Kidney epithelial cell (primary cell): ENCODE results near the gene CLDN3. TPM values are rescaled to one million over a fixed set of nuclear protein-coding genes. Genes with fewer than 3 reads are reported as not detected.
"Not testable (repeated sequence)": the region's sequence is repeated elsewhere in the genome, so short reads cannot be mapped to it uniquely, and the experiment has no call there.

Experiments used
- DNase-seq: peaks from one replicate; pipeline ENCODE4 v3.0.0-alpha.2; 2010; ENCODE audit warnings: low read depth
- H3K27me3 ChIP-seq: 2 replicates; pipeline ENCODE4 v1.6.0; 2011; ENCODE audit warnings: low read length; ENCODE audit not compliant: control insufficient read depth, insufficient read depth
- H3K36me3 ChIP-seq: 2 replicates; pipeline ENCODE4 v1.5.1; 2011; ENCODE audit warnings: low read length; ENCODE audit not compliant: control insufficient read depth, insufficient read depth
- H3K4me3 ChIP-seq: 2 replicates; pipeline ENCODE4 v1.5.1; 2011; ENCODE audit warnings: low read depth, mild to moderate bottlenecking, control low read depth, low read length
- CTCF ChIP-seq: IDR thresholded peaks from 2 replicates; pipeline ENCODE4 v1.5.1; 2011; ENCODE audit warnings: mild to moderate bottlenecking, moderate library complexity, low read length, control low read depth, inconsistent platforms; ENCODE audit not compliant: insufficient read depth, poor library complexity, severe bottlenecking
- total RNA-seq: library from RNA; depleted of rRNA; stranded (reverse); fragments of >200 nt; gene quantifications from 2 replicates; pipeline ENCODE4 v1.2.3, GENCODE V29; 2015

The CLDN3 gene
- total RNA-seq, 1 donor from 2014 or later, result 100 TPM

DNA sequence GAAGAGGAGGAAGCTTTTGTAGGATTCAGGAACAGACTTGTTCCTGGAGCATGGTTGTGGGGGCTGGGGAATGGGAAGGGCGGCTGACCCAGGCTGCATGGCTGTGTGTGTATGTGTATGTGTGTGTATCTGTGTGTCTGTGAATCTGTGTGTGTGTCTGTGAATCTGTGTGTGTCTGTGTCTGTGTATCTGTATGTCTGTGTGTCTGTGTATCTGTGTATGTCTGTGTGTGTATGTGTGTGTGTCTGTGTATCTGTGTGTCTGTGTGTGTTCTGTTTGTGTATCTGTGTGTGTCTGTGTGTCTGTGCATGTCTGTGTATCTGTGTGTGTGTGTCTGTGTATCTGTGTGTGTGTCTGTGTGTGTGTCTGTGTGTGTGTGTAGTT lies 44.0 kb downstream of the CLDN3 start:
- Histone ChIP-seq H3K36me3 (no peaks in the 10 kb centered on the region), H3K27me3 (peaks cover 2% of the 10 kb centered on the region), H3K4me3 (no peak overlapping the region)
- no peak for TF ChIP-seq CTCF
- DNase-seq, result no peak

GRCh38 chr7:73723813-73724212 lies 46.3 kb downstream of the CLDN3 start:
- DNase-seq, result no peak
- Histone ChIP-seq H3K36me3 (no peaks in the 10 kb centered on the region), H3K4me3 (no peak overlapping the region), H3K27me3 (peaks cover 2% of the 10 kb centered on the region)
- TF ChIP-seq CTCF, result no peak

GRCh38 chr7:73722785-73723184 lies 47.3 kb downstream of the CLDN3 start:
- H3K36me3 ChIP-seq, result no peaks in the 10 kb centered on the region
- H3K4me3 ChIP-seq, result no peak overlapping the region
- no peak for TF ChIP-seq CTCF
- DNase-seq, result no peak
- H3K27me3 ChIP-seq, result peaks cover 2% of the 10 kb centered on the region

- H3K27me3 ChIP-seq, result not testable (repeated sequence)
Observed at GRCh38 chr7:73722182-73722581, 47.9 kb downstream of the CLDN3 start.

DNA sequence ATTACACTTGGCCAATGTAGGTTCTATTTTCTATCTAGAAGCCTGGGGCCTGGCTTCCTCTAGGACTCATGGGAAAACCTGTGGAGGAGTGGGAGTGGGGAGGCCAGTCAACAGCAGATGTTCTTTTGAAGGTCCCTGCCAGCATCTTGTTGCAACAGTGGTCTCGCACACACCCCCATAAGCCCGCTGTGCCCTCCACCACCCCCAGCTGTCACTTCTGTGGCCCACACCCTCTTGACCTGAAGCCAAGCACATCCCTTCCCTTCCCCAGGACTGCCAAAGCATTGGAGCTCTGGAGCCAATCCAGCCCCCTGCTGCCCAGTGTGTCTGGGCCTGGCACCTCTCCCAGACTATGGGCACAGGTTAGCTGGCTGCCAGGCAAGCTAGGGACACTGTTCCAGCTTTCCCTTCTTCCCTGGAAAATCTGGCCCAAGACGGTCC lies 48.7 kb downstream of the CLDN3 start:
- no peak for TF ChIP-seq CTCF
- H3K4me3 ChIP-seq, result no peak overlapping the region
- H3K36me3 ChIP-seq, result no peaks in the 10 kb centered on the region
- H3K27me3 ChIP-seq, result no peaks in the 10 kb centered on the region
- no peak for DNase-seq

More at GRCh38 chr7:73722182-73722581, 47.9 kb downstream of the CLDN3 start:
- not testable (repeated sequence) for DNase-seq, H3K36me3 ChIP-seq, H3K4me3 ChIP-seq

GRCh38 chr7:73720443-73720842 lies 49.6 kb downstream of the CLDN3 start:
- not testable (repeated sequence) for H3K4me3 ChIP-seq, H3K27me3 ChIP-seq, H3K36me3 ChIP-seq, DNase-seq

- no peak for TF ChIP-seq CTCF
- H3K4me3 ChIP-seq, result peak overlapping the region; percentile 30
- no peaks in the 10 kb centered on the region for H3K36me3 ChIP-seq
- no peaks in the 10 kb centered on the region for H3K27me3 ChIP-seq
- no peak for DNase-seq
Observed at GRCh38 chr7:73719806-73720169, 50.3 kb downstream of the CLDN3 start.

Other genes with a start within 250 kb of the CLDN3 start
- gene BAZ1B, start 248.0 kb downstream of the CLDN3 start, total RNA-seq, result 60.3 and 61.1 TPM in 2 replicates
- 54.8 and 83.9 TPM in 2 replicates for gene BCL7B, start 212.6 kb downstream of the CLDN3 start, total RNA-seq
- 56.5 and 65.4 TPM in 2 replicates for gene TBL2, start 191.7 kb downstream of the CLDN3 start, total RNA-seq
- 0.04 and 0.14 TPM in 2 replicates for gene MLXIPL, start 145.7 kb downstream of the CLDN3 start, total RNA-seq
- 9.0 and 12.2 TPM in 2 replicates for gene VPS37D, start 102.4 kb downstream of the CLDN3 start, total RNA-seq
- 4.4 and 5.1 TPM in 2 replicates for gene DNAJC30, start 86.8 kb downstream of the CLDN3 start, total RNA-seq
- gene BUD23, start 86.7 kb downstream of the CLDN3 start, total RNA-seq, result 47.9 and 69.1 TPM in 2 replicates
- 25.9 and 29.0 TPM in 2 replicates for gene STX1A, start 50.6 kb downstream of the CLDN3 start, total RNA-seq
- gene ABHD11, start 31.5 kb downstream of the CLDN3 start, total RNA-seq, result 61.3 and 62.2 TPM in 2 replicates
- 892 and 990 TPM in 2 replicates for gene CLDN4, start 60.7 kb upstream of the CLDN3 start, total RNA-seq
- 1.5 and 2.6 TPM in 2 replicates for gene METTL27, start 72.2 kb upstream of the CLDN3 start, total RNA-seq
- not detected in 2 replicates for gene TMEM270, start 90.9 kb upstream of the CLDN3 start, total RNA-seq